ENCODE results near the gene FGGY. TPM values are rescaled to one million over a fixed set of nuclear protein-coding genes. Genes with fewer than 3 reads are reported as not detected.

FGGY gene
- total RNA-seq, 1 donor from 2014 or later, result 18.2 TPM

DNA sequence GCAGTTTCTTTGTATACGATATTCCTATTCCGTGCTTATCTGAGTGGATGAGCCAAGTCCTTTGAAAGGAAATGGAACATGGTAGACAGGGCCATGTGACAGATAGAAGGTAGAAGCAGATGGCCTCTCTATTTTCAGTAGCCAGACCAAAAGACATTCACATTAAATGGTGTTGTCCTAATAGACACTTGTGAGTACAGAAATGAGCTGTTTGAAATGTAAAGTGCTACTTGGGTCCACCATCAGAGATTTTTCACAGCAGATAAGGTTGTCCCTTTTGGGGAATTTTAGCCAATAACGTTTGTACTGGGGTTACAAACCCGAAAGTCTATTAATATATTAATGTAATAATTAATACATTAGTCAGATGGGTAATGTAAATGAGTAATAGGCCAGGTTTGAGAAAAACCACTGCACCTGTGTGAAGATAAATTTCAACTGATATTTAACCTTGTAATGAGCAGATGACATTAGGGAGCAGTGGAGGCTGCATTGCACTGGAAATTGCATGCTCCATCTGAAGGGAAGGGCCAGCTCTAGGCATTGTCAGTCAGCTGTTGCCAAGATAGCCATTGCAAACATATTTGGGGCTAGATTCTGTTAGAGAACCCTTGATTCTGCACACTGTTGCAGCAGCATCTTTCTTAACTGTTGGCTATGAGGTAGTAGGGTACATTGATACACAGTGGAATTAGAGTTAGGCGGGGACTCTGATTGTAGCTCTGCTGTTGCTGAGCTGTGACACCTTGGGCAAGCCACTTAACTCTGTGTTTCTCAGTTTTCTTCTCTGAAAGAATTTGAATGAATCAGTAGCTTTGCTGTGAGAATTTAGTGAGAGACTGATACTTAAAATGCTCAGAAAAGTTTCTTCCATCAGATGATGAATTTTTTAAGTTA is 43.8 kb downstream of the FGGY start:
- H3K36me3 Mint-ChIP-seq (ENCODE audit: insufficient read depth), result peaks cover 4% of the 10 kb centered on the region

GRCh38 chr1:59342801-59343575 is 46.1 kb downstream of the FGGY start:
- no peak for DNase-seq (ENCODE audit: low spot score, unreplicated experiment)
- no peaks in the 10 kb centered on the region for H3K4me1 Mint-ChIP-seq (ENCODE audit: low read depth)
- no peak overlapping the region for H3K4me3 Mint-ChIP-seq (ENCODE audit: low read depth)
- peaks cover 4% of the 10 kb centered on the region for H3K36me3 Mint-ChIP-seq (ENCODE audit: insufficient read depth)
- no peaks in the 10 kb centered on the region for H3K27me3 Mint-ChIP-seq
- no peak overlapping the region for H3K27ac Mint-ChIP-seq
- H3K9me3 Mint-ChIP-seq (ENCODE audit: low read depth), result peaks cover under 1% of the 10 kb centered on the region
- TF ChIP-seq CTCF (IDR thresholded peaks at IDR 0.05; ENCODE audit: unreplicated experiment), result no peak

More for the DNA sequence above, 43.8 kb downstream of the FGGY start:
- no peak for TF ChIP-seq CTCF (IDR thresholded peaks at IDR 0.05; ENCODE audit: unreplicated experiment)
- H3K27me3 Mint-ChIP-seq, result no peaks in the 10 kb centered on the region
- H3K4me1 Mint-ChIP-seq (ENCODE audit: low read depth), result no peaks in the 10 kb centered on the region
- H3K4me3 Mint-ChIP-seq (ENCODE audit: low read depth), result no peak overlapping the region
- no peak overlapping the region for H3K27ac Mint-ChIP-seq
- DNase-seq (ENCODE audit: low spot score, unreplicated experiment), result no peak
- peaks cover 4% of the 10 kb centered on the region for H3K9me3 Mint-ChIP-seq (ENCODE audit: low read depth)

GRCh38 chr1:59343576-59343840 is 46.6 kb downstream of the FGGY start:
- no peak overlapping the region for H3K27ac Mint-ChIP-seq
- H3K4me3 Mint-ChIP-seq (ENCODE audit: low read depth), result no peak overlapping the region
- peaks cover 4% of the 10 kb centered on the region for H3K36me3 Mint-ChIP-seq (ENCODE audit: insufficient read depth)
- TF ChIP-seq CTCF (IDR thresholded peaks at IDR 0.05; ENCODE audit: unreplicated experiment), result no peak
- DNase-seq (ENCODE audit: low spot score, unreplicated experiment), result no peak
- H3K4me1 Mint-ChIP-seq (ENCODE audit: low read depth), result no peaks in the 10 kb centered on the region
- H3K27me3 Mint-ChIP-seq, result no peaks in the 10 kb centered on the region
- H3K9me3 Mint-ChIP-seq (ENCODE audit: low read depth), result no peaks in the 10 kb centered on the region

GRCh38 chr1:59345221-59345620 is 48.3 kb downstream of the FGGY start:
- no peaks in the 10 kb centered on the region for H3K27me3 Mint-ChIP-seq
- peaks cover 1% of the 10 kb centered on the region for H3K36me3 Mint-ChIP-seq (ENCODE audit: insufficient read depth)
- H3K4me3 Mint-ChIP-seq (ENCODE audit: low read depth), result no peak overlapping the region
- H3K27ac Mint-ChIP-seq, result peak overlapping the region; percentile 4
- no peaks in the 10 kb centered on the region for H3K9me3 Mint-ChIP-seq (ENCODE audit: low read depth)
- no peak for TF ChIP-seq CTCF (IDR thresholded peaks at IDR 0.05; ENCODE audit: unreplicated experiment)
- no peaks in the 10 kb centered on the region for H3K4me1 Mint-ChIP-seq (ENCODE audit: low read depth)
- DNase-seq (ENCODE audit: low spot score, unreplicated experiment), result no peak

DNA sequence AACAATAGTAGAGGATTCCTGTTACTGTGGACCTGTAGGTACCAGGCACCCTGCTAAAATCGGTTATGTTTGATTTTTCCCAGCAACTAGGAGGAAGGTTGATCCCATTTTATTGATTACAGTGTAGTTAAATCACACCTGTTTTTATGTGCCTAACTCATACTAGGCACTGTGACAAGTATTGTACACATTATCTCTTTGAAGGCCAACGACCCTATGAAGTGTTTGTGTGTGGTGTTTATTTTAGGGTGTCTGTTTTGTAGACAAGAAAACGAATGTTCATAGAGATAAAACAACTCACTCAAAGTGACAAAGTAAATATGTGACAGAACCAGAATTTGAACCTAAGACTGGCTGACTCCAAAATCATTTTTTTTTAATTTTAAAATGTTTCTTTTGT is 49.5 kb downstream of the FGGY start:
- TF ChIP-seq CTCF (IDR thresholded peaks at IDR 0.05; ENCODE audit: unreplicated experiment), result no peak
- no peak overlapping the region for H3K4me3 Mint-ChIP-seq (ENCODE audit: low read depth)
- no peak for DNase-seq (ENCODE audit: low spot score, unreplicated experiment)
- H3K27ac Mint-ChIP-seq, result no peak overlapping the region
- no peaks in the 10 kb centered on the region for H3K27me3 Mint-ChIP-seq
- no peaks in the 10 kb centered on the region for H3K4me1 Mint-ChIP-seq (ENCODE audit: low read depth)
- H3K36me3 Mint-ChIP-seq (ENCODE audit: insufficient read depth), result no peaks in the 10 kb centered on the region
- H3K9me3 Mint-ChIP-seq (ENCODE audit: low read depth), result no peaks in the 10 kb centered on the region
